MV-4-11 (cell line): ENCODE results near the gene KIF12.
"Not testable (repeated sequence)": the region's sequence is repeated elsewhere in the genome, so short reads cannot be mapped to it uniquely, and the experiment has no call there.

Experiments used
- DNase-seq: peaks from one replicate; lab custom pipeline; 2025; lab: John Stamatoyannopoulos, UW

KIF12 gene

DNA sequence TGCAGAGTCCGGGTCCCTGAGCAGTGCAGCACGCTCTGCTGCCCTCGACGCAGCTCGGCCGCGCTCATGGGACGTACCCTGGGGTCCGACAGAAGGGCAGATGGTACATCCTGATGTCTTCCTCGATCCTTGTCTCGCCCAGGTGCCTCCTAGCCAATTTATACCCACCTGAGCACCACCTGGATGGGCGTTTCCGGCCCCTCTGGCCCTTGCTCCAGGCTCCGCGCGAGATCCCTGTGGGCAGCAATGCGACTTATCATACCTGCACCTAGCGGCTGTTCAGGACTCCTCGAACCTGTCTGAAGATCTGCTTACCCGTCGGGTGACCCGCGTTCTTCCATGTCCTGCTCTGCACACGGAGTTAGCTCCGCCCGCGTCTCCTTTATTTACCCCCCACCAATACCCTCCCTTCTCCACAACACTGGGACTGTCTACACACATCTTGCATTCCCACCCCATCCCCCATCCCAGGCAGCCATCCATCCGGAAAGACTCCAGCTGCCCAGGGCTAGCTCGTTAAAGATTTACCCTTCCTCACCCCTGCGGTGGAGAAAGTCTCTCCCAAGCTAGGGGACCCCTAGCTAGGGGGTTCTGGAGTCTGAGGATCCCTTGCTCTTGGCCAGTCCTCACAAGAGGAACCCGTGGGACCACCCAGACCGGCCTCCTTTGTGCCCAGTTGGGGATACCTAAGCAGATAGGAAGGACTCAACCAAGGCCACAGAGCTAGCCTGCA lies at the start of gene KIF12:
TSS of gene KIF12 (minus strand) at position 357 of the 733 bp plus-strand sequence. CDS start at position 341, 16 bp downstream.
- DNase-seq = no peak

DNA sequence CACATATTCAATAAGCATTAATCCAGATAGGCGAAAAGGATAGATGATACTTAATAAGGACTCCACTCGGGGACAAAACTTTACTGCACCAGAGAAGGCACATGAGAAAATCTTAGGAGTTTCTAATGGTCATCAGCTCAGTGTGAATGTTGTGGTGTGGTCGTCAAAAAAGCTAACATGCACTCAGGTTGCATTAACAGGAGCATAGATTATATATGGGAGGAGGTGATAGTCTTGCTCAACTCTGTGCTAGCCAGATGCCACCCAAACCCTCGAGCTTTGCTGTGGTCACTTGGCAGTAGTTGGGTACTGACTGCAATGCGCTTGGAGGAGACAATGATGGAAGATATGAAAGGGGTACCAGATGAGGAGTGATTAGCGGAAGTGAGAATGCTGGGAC lies 47.6 kb upstream of the KIF12 start:
- DNase-seq = no peak

DNA sequence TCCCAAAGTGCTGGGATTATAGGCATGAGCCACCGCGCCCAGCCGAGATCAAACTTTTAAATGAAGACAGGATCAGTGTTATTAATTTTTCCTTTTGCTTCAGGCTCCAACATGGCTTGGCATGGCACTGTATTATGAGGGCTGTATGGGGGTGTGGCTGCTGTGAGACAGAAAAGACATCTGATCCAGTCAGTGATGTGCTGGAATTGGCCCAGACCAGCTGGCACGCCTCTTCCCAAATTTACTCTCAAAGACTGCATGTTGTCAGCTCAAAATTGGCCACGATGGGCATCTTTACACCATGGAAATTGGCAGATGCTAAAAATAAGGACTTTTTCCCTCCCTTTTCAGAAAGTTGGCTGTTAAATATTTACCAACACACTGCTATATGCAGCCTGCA lies 44.1 kb upstream of the KIF12 start:
- no peak for DNase-seq

DNA sequence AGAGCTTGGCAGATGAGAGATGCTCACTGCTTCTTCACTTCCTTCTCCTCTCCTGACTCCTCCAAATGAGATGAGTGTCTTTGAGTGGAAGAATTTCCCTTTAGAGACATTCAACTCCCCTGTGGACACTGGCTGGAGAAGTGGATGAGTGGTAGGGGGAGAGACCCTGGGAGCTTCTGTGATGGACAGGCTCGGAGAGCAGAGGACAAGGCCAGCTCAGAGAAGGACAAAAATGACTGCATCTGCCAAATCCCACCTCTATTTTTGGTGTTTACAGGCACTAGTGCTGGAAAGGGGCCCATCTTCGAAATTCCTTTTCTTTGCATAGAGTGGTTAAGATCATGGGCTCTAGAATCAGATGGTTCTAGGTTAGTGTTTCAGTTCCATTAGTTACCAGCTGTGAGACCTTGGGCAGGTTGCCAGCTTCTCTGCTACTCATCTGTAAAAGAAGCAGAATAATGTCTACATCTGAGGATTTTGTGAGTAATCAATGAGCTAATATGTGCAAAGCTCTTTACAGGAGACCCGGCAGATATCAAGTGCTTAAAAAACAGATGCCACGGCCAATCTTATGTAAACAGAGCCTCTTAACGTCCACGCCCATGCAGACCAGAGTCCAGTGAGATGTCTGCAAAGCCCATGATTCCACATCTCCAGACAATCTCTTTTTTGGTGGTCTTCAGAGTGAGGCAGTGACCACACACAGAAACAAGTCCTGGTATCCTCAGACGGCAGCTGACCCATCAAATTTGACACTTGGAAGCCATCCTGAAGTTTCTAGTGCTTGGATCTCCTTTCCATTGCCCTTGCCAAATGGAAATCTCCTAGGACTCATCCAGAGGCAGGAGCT lies 42.7 kb upstream of the KIF12 start:
- DNase-seq = no peak

DNA sequence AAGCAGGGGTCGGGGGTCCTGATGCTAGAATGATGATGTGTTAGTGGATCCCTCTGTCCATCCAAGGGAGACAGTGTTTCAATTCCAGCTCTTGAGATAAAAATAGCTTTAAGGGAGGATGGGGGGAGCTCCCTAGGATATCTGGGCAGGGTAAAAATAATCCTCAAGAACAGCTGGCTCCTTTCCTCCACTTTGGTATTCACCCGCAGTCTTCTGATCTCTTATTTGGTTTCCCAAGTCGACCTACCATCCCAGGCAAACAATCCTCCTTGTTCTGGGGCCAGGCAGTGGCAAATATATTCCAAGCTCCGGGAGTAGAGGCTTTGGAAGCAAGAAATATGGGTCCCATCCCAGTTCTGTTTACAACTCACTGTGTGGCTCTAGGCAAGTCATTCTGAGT lies 41.8 kb upstream of the KIF12 start:
- DNase-seq = no peak

DNA sequence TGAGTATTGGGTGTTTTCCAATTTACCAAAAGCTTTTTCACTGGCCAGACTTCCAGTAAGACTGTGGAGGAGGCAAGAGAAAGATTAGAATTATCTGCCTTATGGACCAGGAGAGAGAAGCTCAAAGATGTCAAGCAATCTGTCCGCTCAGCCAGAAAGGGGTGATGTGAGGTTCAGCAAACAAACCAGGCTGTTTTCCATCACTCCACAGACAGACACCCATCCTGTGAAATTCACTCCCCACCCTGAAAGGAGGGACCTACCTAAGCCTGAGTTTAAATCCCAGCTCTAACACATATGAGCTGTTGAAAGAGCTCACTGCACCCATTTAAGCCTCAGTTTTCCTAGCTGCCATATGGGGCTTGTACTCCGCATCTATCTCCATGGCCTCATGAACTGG lies 41.3 kb upstream of the KIF12 start:
- DNase-seq = no peak

DNA sequence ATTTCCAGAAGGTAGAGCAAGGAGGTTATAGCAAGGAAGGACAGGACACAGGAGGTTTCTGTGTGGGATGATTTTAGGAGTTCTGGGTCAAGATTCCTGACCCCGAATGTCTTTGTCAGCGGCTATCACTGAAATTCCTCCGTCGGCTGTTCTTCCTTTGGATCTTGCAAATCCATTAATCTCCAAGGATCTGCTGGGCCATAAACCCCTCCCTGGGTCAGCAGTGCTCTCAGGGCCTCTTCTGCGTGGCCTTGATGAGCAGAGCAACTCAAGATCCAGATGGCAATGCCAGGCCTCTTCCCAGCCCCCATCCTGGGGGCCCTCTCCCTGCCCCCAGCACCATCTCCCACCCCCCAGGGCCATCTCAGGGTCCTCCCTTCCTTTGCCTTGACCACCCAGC lies 40.0 kb upstream of the KIF12 start:
- no peak for DNase-seq

DNA sequence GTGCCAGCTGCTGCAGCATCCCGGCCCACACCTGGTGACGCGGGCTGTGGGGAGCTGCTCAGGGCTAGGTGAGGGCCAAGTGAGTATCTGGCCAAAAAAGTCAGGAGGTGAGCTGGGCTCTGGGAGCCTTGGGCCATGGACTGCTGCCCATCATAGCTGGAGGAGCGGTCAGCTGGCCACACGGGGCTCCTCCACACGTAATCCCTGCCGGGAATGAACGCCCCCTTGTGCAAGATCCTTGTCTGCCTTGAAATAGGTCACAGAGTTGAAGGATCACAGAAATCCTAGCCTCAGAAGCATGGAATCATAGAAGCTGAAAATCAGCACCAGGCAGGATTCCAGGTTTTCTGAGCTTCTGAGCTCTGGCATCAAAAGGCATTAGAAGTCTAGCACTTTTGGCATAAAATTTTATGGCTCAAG lies 39.5 kb upstream of the KIF12 start:
- DNase-seq = no peak

DNA sequence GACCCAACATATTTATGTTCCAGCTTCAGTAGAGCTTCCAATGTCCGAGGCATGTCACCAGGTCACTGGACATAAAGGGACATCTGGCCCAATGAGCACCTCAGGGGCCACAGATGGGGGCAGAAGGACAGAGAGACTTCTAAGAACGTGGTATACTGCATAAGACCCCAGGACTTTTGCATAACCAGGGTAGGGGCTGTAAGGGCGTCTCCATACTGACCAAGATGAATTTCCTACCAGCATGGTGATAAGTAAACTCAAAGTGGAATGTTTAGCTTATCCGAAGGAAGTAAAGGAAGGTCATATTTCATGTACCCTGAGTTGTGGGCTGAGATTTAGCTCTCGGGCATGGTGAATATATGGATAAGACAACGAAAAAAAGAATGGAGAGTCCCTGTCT lies 38.7 kb upstream of the KIF12 start:
- DNase-seq = no peak

DNA sequence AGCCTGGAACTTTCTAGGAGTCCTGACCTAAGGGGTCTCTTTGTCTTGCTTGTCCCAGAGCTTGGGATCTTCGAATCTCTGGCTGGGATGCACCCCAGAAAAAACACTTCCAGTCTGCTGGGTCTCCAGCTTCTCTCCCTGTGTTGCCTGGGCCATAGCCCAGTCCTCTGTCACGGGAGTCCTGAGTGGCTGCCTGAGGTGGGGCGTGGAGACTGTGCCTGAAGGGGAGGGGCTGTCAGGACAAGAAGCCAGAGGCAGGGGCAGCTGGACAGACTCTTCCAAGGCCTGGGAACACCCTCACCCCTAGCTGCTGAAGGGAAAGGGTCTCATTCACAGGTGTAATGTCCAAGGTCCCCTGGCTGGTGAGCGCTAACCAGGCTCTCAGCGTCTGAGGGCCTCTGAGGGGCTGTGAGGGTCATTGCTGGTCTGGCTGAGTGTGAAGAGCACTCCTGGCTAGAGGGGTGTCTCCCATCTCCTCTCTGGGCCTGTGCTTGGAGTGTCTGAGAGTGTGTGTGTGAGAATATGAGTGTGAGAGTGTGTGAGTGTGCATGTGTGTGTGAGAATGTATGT lies 35.8 kb upstream of the KIF12 start:
- no peak for DNase-seq

DNA sequence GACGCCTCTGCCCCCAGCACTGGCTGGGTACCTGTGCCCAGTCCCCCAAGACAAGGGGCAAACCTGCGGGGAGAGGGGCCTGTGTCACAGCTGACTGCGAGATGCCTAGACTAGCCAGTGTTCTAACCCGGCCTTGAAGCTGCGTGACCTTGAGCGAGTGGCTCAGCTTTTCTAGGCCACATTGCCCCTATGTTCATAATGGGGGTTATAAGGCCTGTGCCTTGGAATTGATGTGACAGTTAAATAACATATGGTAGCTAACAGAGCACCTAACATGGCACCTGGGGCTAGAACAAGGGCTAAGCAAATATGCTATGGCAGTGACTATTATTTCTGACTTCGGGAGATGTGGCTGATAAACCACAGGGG lies 33.4 kb upstream of the KIF12 start:
- DNase-seq = no peak

DNA sequence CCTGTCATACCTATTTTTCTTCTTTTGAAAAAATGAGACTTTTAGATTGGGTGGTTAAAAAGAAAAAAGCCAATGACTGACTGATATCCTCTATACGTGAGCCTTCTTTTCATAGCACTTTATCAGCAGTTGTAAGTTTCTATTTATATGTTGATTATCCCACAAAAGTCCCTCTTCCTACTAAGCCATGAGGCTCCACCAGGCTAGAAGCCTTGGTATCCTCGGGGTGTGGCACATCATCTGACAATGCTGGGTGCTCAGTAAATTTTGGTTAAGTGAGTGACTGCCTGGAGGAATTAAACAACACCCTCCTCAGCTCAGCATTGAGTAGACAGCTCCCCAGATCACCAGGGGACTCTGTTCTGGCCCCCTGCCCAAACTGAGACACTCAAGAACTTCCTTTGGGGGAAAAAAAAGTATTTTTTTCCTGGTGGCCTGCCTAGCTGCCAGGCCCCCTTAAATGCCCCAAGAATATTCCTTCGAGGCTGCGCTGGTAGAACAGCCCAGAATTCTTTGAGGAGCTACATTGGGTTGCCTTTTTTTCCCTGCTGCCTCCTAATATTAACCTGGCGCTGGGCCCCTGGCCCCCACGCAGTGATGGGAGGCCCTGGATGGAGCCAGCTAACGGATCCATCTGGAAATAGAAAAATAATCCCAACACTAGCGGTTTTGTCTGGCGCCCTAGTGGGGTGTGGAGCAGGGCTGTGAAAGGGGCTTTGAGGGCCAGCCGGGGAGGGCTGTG lies 32.9 kb upstream of the KIF12 start:
- no peak for DNase-seq

DNA sequence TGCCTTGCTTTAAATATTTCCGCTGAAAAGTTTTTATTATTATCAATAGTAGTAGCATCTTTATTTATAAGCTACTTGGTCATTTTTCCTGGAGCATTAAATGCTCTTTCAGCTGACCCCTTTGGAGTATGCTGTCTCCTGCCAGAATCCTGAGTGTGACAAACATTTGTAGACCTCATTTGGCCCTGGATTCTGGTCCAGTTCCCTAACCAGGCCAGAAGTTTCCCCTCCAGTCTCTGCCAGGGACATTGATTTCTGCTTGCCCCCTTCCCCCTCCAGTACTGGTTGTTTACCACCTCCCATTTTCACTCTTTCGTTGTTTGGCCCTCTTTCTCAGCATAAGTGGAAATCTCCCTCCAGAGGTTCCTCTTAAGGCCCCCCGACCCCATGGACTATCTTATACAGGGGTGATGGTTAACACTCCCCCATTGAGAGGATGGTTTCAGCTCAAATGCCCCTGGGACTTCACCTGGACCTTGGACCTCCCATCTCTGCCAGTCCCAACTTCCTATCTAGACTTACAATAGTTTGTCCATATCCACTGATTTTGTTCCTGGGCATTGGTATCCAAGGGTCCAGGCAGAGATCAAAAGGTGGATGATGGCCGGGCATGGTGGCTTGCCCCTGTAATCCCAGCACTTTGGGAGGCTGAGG lies 31.7 kb upstream of the KIF12 start:
- no peak for DNase-seq

DNA sequence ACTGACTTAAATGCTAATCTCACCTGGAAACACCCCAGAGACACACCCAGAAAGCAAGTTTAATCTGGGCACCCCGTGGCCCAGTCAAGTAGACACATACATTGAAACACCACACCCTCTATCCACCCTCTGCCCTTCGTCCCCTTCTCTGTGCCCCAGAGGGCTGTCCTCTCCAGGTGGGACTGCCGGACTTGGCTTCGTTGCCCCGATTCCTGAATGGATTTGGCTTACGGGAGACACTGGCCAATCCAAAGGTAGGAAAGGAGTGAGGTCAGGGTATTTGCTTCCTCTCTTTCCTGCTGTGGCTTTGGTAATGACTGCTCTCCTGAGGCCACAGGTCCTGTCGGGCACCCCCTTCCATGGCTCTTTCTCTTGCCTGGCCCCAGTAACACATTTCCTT lies 31.0 kb upstream of the KIF12 start:
- DNase-seq = no peak

DNA sequence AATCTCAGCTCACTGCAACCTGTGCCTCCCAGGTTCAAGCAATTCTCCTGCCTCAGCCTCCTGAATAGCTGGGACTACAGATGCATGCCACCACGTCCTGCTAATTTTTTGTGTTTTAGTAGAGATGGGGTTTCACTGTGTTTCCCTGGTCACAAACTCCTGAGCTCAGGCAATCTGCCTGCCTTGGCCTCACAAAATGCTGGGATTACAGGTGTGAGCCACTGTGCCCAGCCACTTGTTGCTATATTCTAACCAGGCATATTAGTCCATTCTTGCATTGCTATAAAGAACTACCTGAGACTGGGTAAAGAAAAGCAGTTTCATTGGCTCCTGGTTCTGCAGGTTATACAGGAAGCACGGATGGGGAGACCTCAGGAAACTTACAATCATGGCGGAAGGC lies 29.7 kb upstream of the KIF12 start:
- not testable (repeated sequence) for DNase-seq

DNA sequence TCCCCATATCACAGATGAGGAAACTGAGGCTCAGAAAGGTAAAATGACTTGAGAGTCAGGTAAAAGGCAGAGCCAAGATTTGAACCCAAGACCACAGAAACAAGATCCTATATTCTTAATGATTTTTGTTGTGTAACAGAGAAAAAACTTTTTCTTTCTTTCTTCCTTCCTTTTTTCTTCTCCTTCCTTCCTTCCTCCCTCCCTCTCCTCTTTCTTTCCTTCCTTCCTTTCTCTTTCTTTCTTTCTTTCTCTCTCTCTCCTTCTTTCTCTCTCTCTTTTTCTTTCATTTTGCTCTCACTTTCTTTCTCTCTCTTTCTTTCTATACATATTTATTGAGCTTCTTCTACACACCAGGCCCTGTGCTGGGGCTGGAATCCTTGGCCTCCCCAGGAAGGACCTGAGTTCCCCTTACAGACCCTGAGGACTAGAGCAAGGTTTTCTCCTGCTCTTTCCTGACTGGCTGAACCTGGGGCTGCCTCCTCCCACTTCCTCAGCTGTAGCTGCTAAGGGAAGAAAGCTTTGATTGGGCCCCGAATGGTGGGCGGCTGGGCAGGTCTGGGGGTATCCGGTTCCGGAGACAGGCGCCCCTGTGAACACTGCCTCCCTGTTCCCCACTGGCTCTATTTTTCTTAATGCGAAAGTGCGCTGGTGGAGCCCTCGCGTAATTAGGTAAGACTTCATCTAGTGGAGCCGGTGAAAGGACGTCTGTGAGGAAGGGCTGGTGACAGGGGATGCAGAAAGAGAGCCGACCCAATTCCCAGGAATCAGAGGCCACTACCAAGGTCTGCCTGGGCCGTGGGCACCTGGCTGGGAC lies 27.4 kb upstream of the KIF12 start:
- DNase-seq = no peak

DNA sequence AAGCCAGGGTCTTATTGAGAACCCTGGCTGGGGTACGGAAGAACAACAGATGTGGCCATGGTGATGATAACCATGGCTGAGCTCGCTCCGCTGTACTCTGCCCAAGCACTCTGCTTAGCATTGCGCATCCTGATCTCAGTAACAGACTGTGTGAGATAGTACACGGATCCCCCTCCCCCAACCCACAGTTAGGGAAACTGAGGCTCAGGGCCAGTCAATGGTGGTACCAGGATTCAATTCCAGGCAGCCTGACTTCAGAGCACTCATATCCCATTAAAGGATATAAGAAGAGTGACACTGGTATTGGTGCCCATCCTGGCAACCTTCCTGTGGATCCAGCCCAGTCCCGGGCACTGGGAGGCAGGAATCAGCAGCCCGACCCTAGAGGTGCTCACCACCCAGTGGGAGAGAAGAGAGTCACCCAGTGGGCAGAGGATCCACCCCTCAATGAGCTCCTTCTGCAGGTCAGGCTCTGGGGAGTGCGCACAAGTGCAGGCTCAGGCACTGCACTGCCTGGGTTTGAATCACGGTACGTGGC lies 26.5 kb upstream of the KIF12 start:
- no peak for DNase-seq

DNA sequence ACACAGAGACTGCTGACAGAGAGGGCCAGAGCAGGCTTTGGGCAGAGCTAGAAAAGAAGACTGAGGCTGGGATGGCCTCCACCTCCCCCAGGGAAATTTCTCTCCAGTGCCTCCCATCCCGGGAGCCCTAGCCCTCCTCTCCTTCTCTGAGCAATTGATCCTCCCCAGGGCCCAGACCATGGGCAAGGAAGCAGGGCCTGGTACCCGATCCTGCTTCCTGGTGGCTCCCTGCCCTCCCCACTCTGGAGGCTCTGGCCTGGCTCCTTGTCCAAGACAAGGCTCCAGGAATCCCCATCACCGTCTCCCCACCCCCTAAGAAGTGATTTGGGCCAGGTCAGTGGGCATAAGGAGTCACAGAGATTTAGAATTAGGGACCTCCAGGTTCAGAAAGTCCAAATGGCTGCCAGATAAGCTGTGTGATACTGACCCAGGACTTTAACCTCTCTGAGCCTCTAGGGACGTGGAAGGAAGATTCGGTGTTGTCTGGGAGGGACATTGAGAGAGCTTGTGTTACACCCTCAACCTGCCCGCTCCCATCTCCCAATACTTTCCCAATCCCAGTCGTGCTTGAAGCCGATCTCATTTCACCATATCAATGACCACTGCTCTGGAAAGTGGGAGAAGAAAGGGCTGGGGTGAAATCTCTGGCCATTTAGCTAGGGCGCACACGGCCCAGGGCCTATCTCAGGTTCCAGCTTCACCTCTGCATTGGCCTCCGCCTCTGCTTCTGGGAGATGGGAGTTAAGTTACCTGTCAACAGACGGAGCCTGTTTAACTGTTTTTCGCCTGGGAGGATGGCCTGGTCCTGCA lies 25.8 kb upstream of the KIF12 start:
- DNase-seq = no peak

DNA sequence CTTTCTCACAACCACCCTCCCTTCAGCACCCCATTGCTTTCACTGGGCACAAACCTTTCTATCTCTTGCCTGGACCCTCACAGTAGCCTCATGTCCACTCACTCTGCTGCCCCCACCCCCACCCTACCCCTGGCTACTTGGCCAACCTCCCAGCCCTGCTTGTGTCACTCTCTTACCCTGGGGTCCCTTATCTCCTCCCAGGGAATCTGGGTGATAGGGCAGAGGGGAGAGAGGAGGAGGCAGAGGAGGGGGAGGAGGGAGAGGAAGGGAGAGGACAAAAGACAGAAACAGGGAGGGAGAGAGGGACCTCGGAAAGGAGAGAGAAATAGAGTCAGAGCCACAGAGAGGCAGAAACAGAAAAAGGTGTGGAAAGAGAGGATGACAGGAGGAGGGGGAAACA lies 25.0 kb upstream of the KIF12 start:
- DNase-seq = no peak
